ENCODE results near the gene OR56A5. TPM values are rescaled to one million over a fixed set of nuclear protein-coding genes. Genes with fewer than 3 reads are reported as not detected.

OR56A5 gene
- total RNA-seq, 1 donor from 2014 or later: not detected

- intact Hi-C loops (cut with micrococcal nuclease): no loop called here
- Mint-ChIP-seq H3K27me3 (no peaks in the 10 kb centered on the region), H3K4me3 (no peak overlapping the region), H3K36me3 (ENCODE audit: low read depth) (no peaks in the 10 kb centered on the region), H3K27ac (no peak overlapping the region), H3K4me1 (no peaks in the 10 kb centered on the region), H3K9me3 (peaks cover 12% of the 10 kb centered on the region)
- DNase-seq: no peak
These were observed 44.5 kb downstream of the OR56A5 start for GRCh38 chr11:5923794-5924193.

- H3K36me3 Mint-ChIP-seq (ENCODE audit: low read depth): no peaks in the 10 kb centered on the region
- H3K27ac Mint-ChIP-seq: no peak overlapping the region
- no peaks in the 10 kb centered on the region for H3K4me1 Mint-ChIP-seq
- intact Hi-C loops (cut with micrococcal nuclease): no loop called here
- no peak overlapping the region for H3K4me3 Mint-ChIP-seq
- H3K27me3 Mint-ChIP-seq: no peaks in the 10 kb centered on the region
- H3K9me3 Mint-ChIP-seq: peaks cover 9% of the 10 kb centered on the region
- no peak for DNase-seq
These were observed 44.9 kb downstream of the OR56A5 start for GRCh38 chr11:5923427-5923776.

DNA sequence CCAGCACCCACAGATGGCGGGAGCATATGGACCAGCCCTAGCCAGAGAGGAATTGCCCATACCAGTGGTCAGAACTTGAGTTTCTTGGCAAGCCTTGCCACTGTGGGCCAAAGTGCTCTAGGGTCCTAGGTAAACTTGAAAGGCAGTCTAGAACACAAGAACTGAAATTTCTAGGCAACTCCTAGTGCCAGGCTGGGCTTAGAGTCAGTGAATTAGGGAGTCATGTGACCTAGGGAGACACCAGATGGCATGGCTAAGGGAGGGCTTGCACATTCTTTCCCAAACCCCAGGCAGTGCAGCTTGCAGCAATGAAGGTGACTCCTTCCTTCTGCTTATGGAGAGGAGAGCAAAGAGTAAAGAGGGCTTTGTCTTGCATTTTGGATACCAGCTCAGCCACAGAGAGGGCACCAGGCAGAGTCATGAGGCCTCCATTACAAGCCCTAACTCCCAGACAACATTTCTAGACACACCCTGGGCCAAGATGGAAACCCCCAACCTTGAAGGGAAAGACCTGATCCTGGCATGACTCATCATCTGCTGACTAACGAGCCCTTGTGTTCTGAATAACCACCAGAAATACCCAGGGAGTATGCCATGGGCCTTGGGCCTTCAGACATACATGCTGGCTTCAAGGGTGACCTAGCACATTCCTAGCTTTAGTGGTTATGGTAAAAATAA is 45.4 kb downstream of the OR56A5 start:
- H3K4me1 Mint-ChIP-seq: no peaks in the 10 kb centered on the region
- H3K9me3 Mint-ChIP-seq: peaks cover 6% of the 10 kb centered on the region
- H3K27ac Mint-ChIP-seq: no peak overlapping the region
- no peaks in the 10 kb centered on the region for H3K27me3 Mint-ChIP-seq
- DNase-seq: no peak
- H3K36me3 Mint-ChIP-seq (ENCODE audit: low read depth): no peaks in the 10 kb centered on the region
- intact Hi-C loops (cut with micrococcal nuclease): no loop called here
- H3K4me3 Mint-ChIP-seq: no peak overlapping the region

Other genes with a start within 250 kb of the OR56A5 start
- gene OR56B1, start 232.0 kb downstream of the OR56A5 start, total RNA-seq: 0.16 TPM in 1 of 2 replicates, not detected in the other
- gene OR52N4, start 214.3 kb downstream of the OR56A5 start, total RNA-seq: 0.38 TPM in 1 of 2 replicates, not detected in the other
- gene OR52N5, start 185.1 kb downstream of the OR56A5 start, total RNA-seq: not detected in 2 replicates
- gene OR52N1, start 177.2 kb downstream of the OR56A5 start, total RNA-seq: not detected in 2 replicates
- not detected in 2 replicates for gene OR52N2, start 159.6 kb downstream of the OR56A5 start, total RNA-seq
- gene OR52E6, start 126.6 kb downstream of the OR56A5 start, total RNA-seq: not detected in 2 replicates
- not detected in 2 replicates for gene OR52E8, start 110.8 kb downstream of the OR56A5 start, total RNA-seq
- gene OR52E4, start 87.9 kb downstream of the OR56A5 start, total RNA-seq: not detected in 2 replicates
- gene OR52E5, start 75.3 kb downstream of the OR56A5 start, total RNA-seq: not detected in 2 replicates
- gene OR56A3, start 26.2 kb downstream of the OR56A5 start, total RNA-seq: not detected in 2 replicates
- not detected in 2 replicates for gene OR52L1, start 18.5 kb upstream of the OR56A5 start, total RNA-seq
- 0.05 TPM in 1 of 2 replicates, not detected in the other for gene OR56A4, start 38.5 kb upstream of the OR56A5 start, total RNA-seq
- not detected in 2 replicates for gene OR56A1, start 62.3 kb upstream of the OR56A5 start, total RNA-seq
- gene OR56B4, start 139.2 kb upstream of the OR56A5 start, total RNA-seq: not detected in 2 replicates
- gene OR52B2, start 201.8 kb upstream of the OR56A5 start, total RNA-seq: not detected in 2 replicates
- not detected in 2 replicates for gene OR52W1, start 230.7 kb upstream of the OR56A5 start, total RNA-seq
- gene C11orf42, start 237.1 kb upstream of the OR56A5 start, total RNA-seq: not detected in 2 replicates

All from activated CD4-positive, alpha-beta T cell treated with anti-CD3 and anti-CD28 coated beads, Interleukin-2, amount 10 ng/mL, durations not matched to agents 24 days and 14 days (primary cell).